Omental fat pad (tissue), 4 donors: Measurements from ENCODE around the gene RNF17. TPM values are rescaled to one million over a fixed set of nuclear protein-coding genes. Genes with fewer than 3 reads are reported as not detected.

Source experiments
- ATAC-seq: fragments of 150-250 bp; one replicate; pipeline ENCODE4 v1.9.1; 2016; ENCODE audit warnings: mild to moderate bottlenecking, moderate library complexity; ENCODE audit not compliant: low FRiP score
- DNase-seq: peaks from one replicate; pipeline ENCODE4 v3.0.0-alpha.2; 2019; ENCODE audit warnings: low spot score
- CTCF ChIP-seq, 3 donors: fragments of 450-650 bp; IDR thresholded peaks; one replicate each; pipeline ENCODE4 v1.5.1; 2016 to 2017; ENCODE audit warnings: antibody characterized with exemption in 3 of 3, mild to moderate bottlenecking in 3 of 3, moderate library complexity in 2 of 3
- total RNA-seq, 4 donors: library from RNA; depleted of rRNA; stranded (reverse); fragments of >200 nt; gene quantifications; one replicate each; pipeline ENCODE4 v1.1.0, GENCODE V29; 2016

The RNF17 gene
- total RNA-seq, 4 donors from 2014 or later = 0.28 to 0.32 TPM; not detected in 2

- no peak for ATAC-seq
- TF ChIP-seq CTCF (IDR thresholded peaks at IDR 0.05) = no peak
- no peak for DNase-seq
Measured at GRCh38 chr13:24737042-24737441, 26.9 kb upstream of the RNF17 start.

- TF ChIP-seq CTCF (IDR thresholded peaks at IDR 0.05) = no peak
- ATAC-seq = no peak
- no peak for DNase-seq
Measured at GRCh38 chr13:24738366-24738847, 25.6 kb upstream of the RNF17 start.

DNA sequence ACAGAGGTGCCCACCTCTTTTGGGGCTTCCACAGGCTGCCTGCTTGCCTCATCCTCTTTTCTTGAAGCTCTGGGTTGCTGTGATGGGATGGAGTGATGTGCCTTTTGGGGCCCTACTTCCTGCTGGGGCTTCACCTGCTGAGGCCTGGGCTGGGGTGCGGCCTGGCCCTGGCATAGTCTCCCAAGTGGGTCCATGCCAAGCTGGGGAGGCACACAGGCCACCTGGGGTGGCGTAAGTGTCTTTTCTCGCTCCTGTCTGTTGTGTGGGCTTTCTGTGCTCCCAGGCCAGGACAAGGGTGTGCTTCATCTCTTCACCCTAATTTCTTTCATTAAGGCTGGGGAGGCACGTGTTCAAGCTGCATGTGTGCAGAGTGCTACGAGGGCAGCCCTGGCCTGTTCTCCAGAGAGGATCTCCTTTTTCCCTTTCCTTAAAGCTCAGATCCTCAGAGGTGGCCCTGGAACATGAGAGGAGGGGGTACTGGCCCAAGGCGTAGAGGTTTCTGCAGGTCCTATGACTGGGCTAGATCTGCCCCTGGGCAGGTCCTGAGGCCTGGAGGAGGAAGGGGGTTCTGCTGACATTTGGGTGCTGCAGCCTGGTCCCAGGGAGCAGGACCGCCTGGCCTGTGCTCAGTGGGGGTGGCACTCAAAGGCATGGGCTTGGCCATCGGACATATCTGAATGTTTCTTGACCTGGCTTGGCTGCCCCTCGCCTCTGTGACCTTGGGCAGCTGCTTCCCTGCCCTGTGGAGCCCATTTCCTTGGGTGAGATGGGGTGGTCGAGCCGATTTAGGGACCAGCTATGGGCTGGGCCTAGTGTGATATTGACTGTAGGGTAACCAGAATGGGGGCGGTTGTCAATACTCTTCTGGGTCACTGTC lies 23.7 kb upstream of the RNF17 start:
- TF ChIP-seq CTCF (IDR thresholded peaks at IDR 0.05) = no peak
- ATAC-seq (no peak), DNase-seq (no peak)

DNA sequence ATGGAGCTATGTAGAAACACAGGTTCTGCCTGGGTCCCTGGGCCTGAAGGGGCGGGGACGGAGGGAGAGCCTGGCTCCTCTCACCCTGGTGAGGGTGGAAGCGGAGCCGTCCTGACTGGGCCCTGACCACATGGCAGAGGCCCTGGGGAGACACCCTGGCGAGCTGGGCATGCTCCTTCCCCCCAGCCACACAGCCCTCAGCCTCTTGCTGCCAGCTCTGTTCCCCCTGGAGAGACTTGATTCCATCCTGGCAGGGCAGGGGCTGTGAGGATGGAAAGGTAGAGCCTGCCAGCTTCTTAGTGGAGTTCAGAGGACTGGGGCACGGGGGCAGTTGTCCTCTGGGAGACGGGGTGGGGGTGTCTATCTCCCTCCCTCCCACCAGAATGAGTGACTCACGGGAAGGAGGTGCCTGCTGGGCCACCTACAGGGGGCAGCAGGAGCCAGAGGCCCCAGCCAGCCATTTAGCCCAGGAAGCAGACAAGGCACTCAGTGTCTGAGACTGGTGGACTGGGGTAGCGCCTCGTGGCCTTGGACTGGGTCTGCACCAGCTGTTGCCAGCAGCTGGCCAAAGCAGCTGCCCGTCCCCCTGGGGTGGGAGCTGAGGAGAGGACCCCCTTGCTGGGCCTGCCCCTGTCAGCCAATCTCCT lies 22.8 kb upstream of the RNF17 start:
- ATAC-seq (no peak), DNase-seq (no peak)
- no peak for TF ChIP-seq CTCF (IDR thresholded peaks at IDR 0.05)

DNA sequence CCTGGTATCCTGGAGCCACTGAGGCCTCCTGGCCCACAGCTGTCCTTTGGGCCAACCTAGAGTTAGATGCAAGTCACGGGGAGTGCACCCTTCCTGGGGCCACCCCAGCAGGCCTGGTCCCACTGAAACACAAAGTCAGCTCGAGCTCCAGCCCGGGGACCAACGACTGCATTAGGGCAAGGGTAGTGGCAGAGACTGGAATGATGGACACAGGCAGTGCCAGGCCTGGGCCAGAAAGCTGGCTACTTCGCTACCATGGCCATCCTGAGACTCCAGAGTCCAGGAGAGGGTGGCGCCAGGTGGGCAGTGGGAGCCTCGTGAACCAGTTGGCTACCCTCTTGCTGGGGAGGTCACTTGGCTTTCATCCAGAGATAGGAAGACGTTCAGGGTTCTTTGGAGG lies 22.2 kb upstream of the RNF17 start:
- DNase-seq (no peak), ATAC-seq (no peak)
- no peak for TF ChIP-seq CTCF (IDR thresholded peaks at IDR 0.05)

DNA sequence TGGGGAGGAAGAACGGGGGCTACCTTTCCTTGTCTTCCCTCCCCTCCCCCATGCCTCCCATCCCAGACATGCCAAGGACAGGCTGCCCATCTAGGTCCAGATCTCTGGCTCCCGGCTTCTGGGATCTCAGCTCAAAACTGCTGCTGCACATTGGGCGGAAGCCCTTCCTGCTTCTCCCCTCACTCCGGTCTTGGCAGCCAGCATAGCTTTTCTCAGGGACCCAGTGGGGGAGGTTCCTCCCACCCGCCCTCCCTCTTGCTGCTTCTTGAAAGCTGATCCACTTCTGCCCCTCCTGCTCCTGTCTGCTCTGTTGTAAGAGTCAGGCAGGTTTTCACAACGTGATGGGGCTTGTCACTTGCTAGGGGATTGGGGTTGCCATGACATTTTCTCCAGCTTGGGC lies 21.7 kb upstream of the RNF17 start:
- TF ChIP-seq CTCF (IDR thresholded peaks at IDR 0.05) = no peak

More for the DNA sequence above, 21.7 kb upstream of the RNF17 start:
- no peak for DNase-seq
- ATAC-seq = no peak
